Right kidney (tissue), 1 donor: Measurements from ENCODE around the gene RABEP2.
A peak's percentile ranks its signal among the peaks of the same experiment; 100 is the strongest.
"Not testable (repeated sequence)": the region's sequence is repeated elsewhere in the genome, so short reads cannot be mapped to it uniquely, and the experiment has no call there.

Experiments
- DNase-seq: peaks from one replicate; pipeline ENCODE4 v3.0.0-alpha.2; 2016

The RABEP2 gene

GRCh38 chr16:28903344-28904042 lies 21.5 kb downstream of the RABEP2 start:
- DNase-seq: no peak

GRCh38 chr16:28902909-28903308 lies 22.1 kb downstream of the RABEP2 start:
- DNase-seq: no peak

GRCh38 chr16:28901862-28902261 lies 23.2 kb downstream of the RABEP2 start:
- DNase-seq: no peak

GRCh38 chr16:28900601-28901000 lies 24.4 kb downstream of the RABEP2 start:
- no peak for DNase-seq

GRCh38 chr16:28899882-28900590 lies 25.0 kb downstream of the RABEP2 start:
- no peak for DNase-seq

GRCh38 chr16:28898942-28899341 lies 26.1 kb downstream of the RABEP2 start:
- no peak for DNase-seq

GRCh38 chr16:28898266-28898665 lies 26.8 kb downstream of the RABEP2 start:
- DNase-seq: no peak

- DNase-seq: no peak
Measured at GRCh38 chr16:28897826-28898225, 27.2 kb downstream of the RABEP2 start.

GRCh38 chr16:28895609-28896008 lies 29.4 kb downstream of the RABEP2 start:
- no peak for DNase-seq

GRCh38 chr16:28893291-28893690 lies 31.7 kb downstream of the RABEP2 start:
- no peak for DNase-seq

- DNase-seq: no peak
Measured at GRCh38 chr16:28891964-28892890, 32.8 kb downstream of the RABEP2 start.

GRCh38 chr16:28890355-28890754 lies 34.7 kb downstream of the RABEP2 start:
- DNase-seq: not testable (repeated sequence)

GRCh38 chr16:28886945-28887344 lies 38.1 kb downstream of the RABEP2 start:
- DNase-seq: no peak

GRCh38 chr16:28884045-28884444 lies 41.0 kb downstream of the RABEP2 start:
- no peak for DNase-seq

GRCh38 chr16:28883221-28883996 lies 41.6 kb downstream of the RABEP2 start:
- DNase-seq: no peak

GRCh38 chr16:28882551-28883160 lies 42.4 kb downstream of the RABEP2 start:
- peak; percentile 63 for DNase-seq

GRCh38 chr16:28881565-28881964 lies 43.5 kb downstream of the RABEP2 start:
- not testable (repeated sequence) for DNase-seq

- no peak for DNase-seq
Measured at GRCh38 chr16:28880955-28881354, 44.1 kb downstream of the RABEP2 start.

- no peak for DNase-seq
Measured at GRCh38 chr16:28880589-28880915, 44.5 kb downstream of the RABEP2 start.

- DNase-seq: peak; percentile 91
Measured at GRCh38 chr16:28879841-28880588, 45.0 kb downstream of the RABEP2 start.

GRCh38 chr16:28879261-28879840 lies 45.7 kb downstream of the RABEP2 start:
- DNase-seq: no peak
